GM12878 (cell line): Measurements from ENCODE around the gene CPO. TPM values are rescaled to one million over a fixed set of nuclear protein-coding genes. Genes with fewer than 3 reads are reported as not detected.

Experiments used
- ATAC-seq: fragments of 200-7000 bp; cut with Tn5 transposase; 3 replicates; pipeline ENCODE4 v1.9.1; 2020; ENCODE audit warnings: mild to moderate bottlenecking, moderate library complexity
- BruUV-seq: library from RNA; stranded (reverse); fragments of 400-500 nt; replicated peaks from 2 replicates; lab custom pipeline; 2021; lab: Mats Ljungman, UMichigan
- CTCF ChIA-PET: fragments of 300-600 bp; sonication (Branson Sonifier 250); formaldehyde crosslinking; extraction: SDS; loops from one replicate; lab custom pipeline; 2021; ENCODE audit warnings: inconsistent platforms; lab: Yijun Ruan, JAX
- POLR2A ChIA-PET: fragments of 350-600 bp; formaldehyde crosslinking; extraction: SDS; loops from one replicate; lab custom pipeline; 2021; ENCODE audit warnings: inconsistent platforms; lab: Charles Lee
- RAD21 ChIA-PET: fragments of 300-600 bp; sonication (Branson Sonifier 250); formaldehyde crosslinking; loops from one replicate; lab custom pipeline; 2023; ENCODE audit warnings: antibody characterized with exemption; ENCODE audit not compliant: unreplicated experiment; lab: Charles Lee
- SMC1A ChIA-PET: fragments of 300-600 bp; sonication (Branson Sonifier 250); formaldehyde crosslinking; loops from one replicate; lab custom pipeline; 2023; ENCODE audit not compliant: unreplicated experiment, uncharacterized antibody; lab: Charles Lee
- DNase-seq: peaks from one replicate; pipeline ENCODE4 v3.0.0-alpha.2; 2011; ENCODE audit warnings: low read depth, low spot score
- FAIRE-seq: peaks from 3 replicates; lab custom pipeline; 2011; peaks lifted over from hg19 to GRCh38; lab: Jason Lieb, UNC
- H2AFZ ChIP-seq: 2 replicates; pipeline ENCODE4 v1.6.0; 2011; ENCODE audit warnings: low read depth, low read length, control low read depth; ENCODE audit not compliant: control insufficient read depth
- H3K27ac ChIP-seq: 2 replicates; pipeline ENCODE4 v1.5.1; 2011; ENCODE audit warnings: control low read depth; ENCODE audit not compliant: control insufficient read depth, insufficient read depth
- H3K27me3 ChIP-seq, 2 experiments: replicated peaks in 1 of 2; 2 replicates each; pipeline versions ENCODE4 v1.6.0 to v1.6.1; 2011; ENCODE audit warnings: low read length in 1 of 2; ENCODE audit not compliant: control insufficient read depth in 2 of 2, insufficient read depth in 2 of 2
- H3K36me3 ChIP-seq, 2 experiments: 2 replicates each; pipeline ENCODE4 v1.5.1; 2011; ENCODE audit warnings: low read length in 1 of 2; ENCODE audit not compliant: control insufficient read depth in 2 of 2, insufficient read depth in 2 of 2
- H3K4me1 ChIP-seq: 2 replicates; pipeline ENCODE4 v1.6.1; 2011; ENCODE audit warnings: mild to moderate bottlenecking, low read length, moderate library complexity, mixed read lengths; ENCODE audit not compliant: control insufficient read depth, insufficient read depth
- H3K4me2 ChIP-seq: 2 replicates; pipeline ENCODE4 v1.6.0; 2011; ENCODE audit warnings: control low read depth; ENCODE audit not compliant: control insufficient read depth, insufficient read depth
- H3K4me3 ChIP-seq: fragments of 200-600 bp; sonication (generic); 2 replicates; pipeline ENCODE4 v1.5.1; 2016
- H3K79me2 ChIP-seq: 2 replicates; pipeline ENCODE4 v1.6.0; 2011; ENCODE audit warnings: low read length; ENCODE audit not compliant: control insufficient read depth, insufficient read depth
- H3K9ac ChIP-seq: 2 replicates; pipeline ENCODE4 v1.8.0; 2011; ENCODE audit warnings: low read length, control low read depth, mixed read lengths; ENCODE audit not compliant: control insufficient read depth, insufficient read depth
- H3K9me3 ChIP-seq: replicated peaks from 3 replicates; pipeline ENCODE4 v1.5.1; 2011; ENCODE audit warnings: mild to moderate bottlenecking, low read length; ENCODE audit not compliant: control insufficient read depth, insufficient read depth
- H4K20me1 ChIP-seq: 2 replicates; pipeline ENCODE4 v1.6.0; 2011; ENCODE audit not compliant: control insufficient read depth, insufficient read depth
- BMI1 ChIP-seq: fragments of 450-650 bp; IDR thresholded peaks from 2 replicates; pipeline ENCODE4 v1.6.1; 2016; ENCODE audit warnings: mild to moderate bottlenecking, moderate library complexity, borderline replicate concordance
- CEBPB ChIP-seq, 2 experiments: fragments of 150-350 bp in 1 of 2; IDR thresholded peaks; 2 replicates each; pipeline ENCODE4 v1.6.1; 2012 to 2014; ENCODE audit warnings: low read depth in 2 of 2, low read length in 2 of 2, borderline replicate concordance in 1 of 2, inconsistent platforms in 1 of 2
- GATAD2B ChIP-seq: fragments of 450-650 bp; conservative IDR thresholded peaks from 2 replicates; pipeline ENCODE4 v1.6.1; 2017; ENCODE audit warnings: low read depth, mild to moderate bottlenecking, moderate library complexity
- JUND ChIP-seq: IDR thresholded peaks from 2 replicates; pipeline ENCODE4 v1.6.1; 2012; ENCODE audit warnings: low read depth, mild to moderate bottlenecking, low read length, improper control_type of control experiment, moderate library complexity
- NFYB ChIP-seq: IDR thresholded peaks from 2 replicates; pipeline ENCODE4 v1.6.1; 2011; ENCODE audit warnings: low read depth, mild to moderate bottlenecking, low read length, improper control_type of control experiment, moderate library complexity; ENCODE audit not compliant: insufficient read depth
- POLR2AphosphoS2 ChIP-seq: IDR thresholded peaks from 2 replicates; pipeline ENCODE4 v1.6.1; 2011; ENCODE audit warnings: low read depth, mild to moderate bottlenecking, low read length, improper control_type of control experiment, moderate library complexity
- ZBED1 ChIP-seq: IDR thresholded peaks from 2 replicates; pipeline ENCODE4 v1.6.1; 2016; ENCODE audit warnings: borderline replicate concordance
- ZNF207 ChIP-seq: fragments of 450-650 bp; IDR thresholded peaks from 2 replicates; pipeline ENCODE4 v1.6.1; 2014; ENCODE audit warnings: antibody characterized with exemption, mild to moderate bottlenecking, borderline replicate concordance
- ZNF217 ChIP-seq: fragments of 450-650 bp; IDR thresholded peaks from 2 replicates; pipeline ENCODE4 v1.6.1; 2017; ENCODE audit warnings: antibody characterized with exemption, mild to moderate bottlenecking
- WGBS: methylation state at CpG from one replicate; pipeline ENCODE4 v1.1.6; 2016; ENCODE audit warnings: low lambda C conversion rate; ENCODE audit not compliant: insufficient replicate concordance, insufficient coverage; ENCODE audit errors: missing lambda C conversion rate; 5-methylcytosine and 5-hydroxymethylcytosine counted together
- in situ Hi-C: fragments of 300-500 bp; cut with MboI; formaldehyde crosslinking; loops from 9 replicates; pipeline ENCODE4 v1.14.3; 2018; ENCODE audit warnings: mixed read lengths
- intact Hi-C: fragments of 100-400 bp; cut with micrococcal nuclease; formaldehyde crosslinking; loops from one replicate; pipeline ENCODE4 v1.14.2; 2022; ENCODE audit not compliant: unreplicated experiment
- polyA plus RNA-seq, 11 experiments: library from polyadenylated mRNA; depleted of rRNA in 4 of 11; unstranded in 6 of 11; stranded (reverse) in 5 of 11; fragments of >200 nt; fragmentation: Nextera tagmentation in 4 of 11; fragmentation: Illumina TruSeq in 1 of 11; extraction: Ambion mirVana in 4 of 11; extraction: Trizol in 1 of 11; gene quantifications; 1 replicate in 1 of 11; 2 replicates in 10 of 11; pipeline versions ENCODE4 v1.2.1 to v1.2.3, GENCODE V29; 2011 to 2016; ENCODE audit warnings: inconsistent platforms in 2 of 11, missing spikeins in 2 of 11, low read depth in 1 of 11
- total RNA-seq, 4 experiments: library from RNA; depleted of rRNA in 3 of 4; stranded (reverse); fragments of >200 nt in 3 of 4; fragmentation: Illumina TruSeq in 1 of 4; extraction: Trizol in 1 of 4; gene quantifications; 2 replicates each; pipeline versions ENCODE4 v1.2.1 to v1.2.3, GENCODE V29; 2013 to 2021
- TF ChIP-seq, protein P1 (sequence below): IDR thresholded peaks from 2 replicates; pipeline ENCODE4 v1.6.1; 2011; ENCODE audit warnings: low read depth, mild to moderate bottlenecking, low read length, moderate library complexity, borderline replicate concordance; ENCODE audit errors: extremely low read depth
- TF ChIP-seq, protein P2 (sequence below): IDR thresholded peaks from 2 replicates; pipeline ENCODE4 v1.6.1; 2012; ENCODE audit warnings: low read depth, low read length, improper control_type of control experiment
- TF ChIP-seq, protein P3 (sequence below): fragments of 450-650 bp; IDR thresholded peaks from 2 replicates; pipeline ENCODE4 v1.6.1; 2016; ENCODE audit warnings: mild to moderate bottlenecking
- TF ChIP-seq, protein P4 (sequence below): fragments of 450-650 bp; IDR thresholded peaks from 2 replicates; pipeline ENCODE4 v1.6.1; 2017; ENCODE audit warnings: borderline replicate concordance

Gene CPO
- total and polyA plus RNA-seq, 10 of the 15 experiments (the other 5 are each of a cell fraction or from before 2014, with no cell fraction given), result 0.13 to 0.14 TPM; not detected in 8

DNA sequence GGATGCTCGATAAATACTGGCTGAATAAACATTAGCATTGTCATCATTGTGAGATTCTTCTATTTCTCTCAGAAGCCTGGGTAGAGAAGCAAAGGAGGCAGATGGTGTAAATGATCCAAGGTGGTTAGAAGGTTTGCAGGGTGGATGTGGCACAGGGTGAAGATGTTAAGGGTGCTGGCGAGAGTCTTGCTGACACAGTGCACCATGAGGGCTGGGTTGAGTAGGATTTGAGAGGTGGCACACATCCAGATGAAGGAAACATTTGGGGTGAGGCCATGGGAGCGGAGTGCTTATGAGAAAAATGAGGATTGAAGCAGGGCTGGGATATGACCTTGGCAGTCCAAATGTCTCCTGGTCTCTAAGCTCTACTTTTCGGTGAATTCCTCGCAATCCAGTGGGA, 17.8 kb upstream of the CPO start:
- no peak overlapping the region for H3K27ac ChIP-seq
- ATAC-seq, result no peak
- no peak overlapping the region for H3K4me3 ChIP-seq
- intact Hi-C loops, result no loop called here
- no peaks in the 10 kb centered on the region for H3K9me3 ChIP-seq
- in situ Hi-C loops, result no loop called here
- POLR2A ChIA-PET, result no interaction called here
- no peak overlapping the region for H3K9ac ChIP-seq
- no peaks in the 10 kb centered on the region for H3K36me3 ChIP-seq
- SMC1A ChIA-PET, result no interaction called here
- no peak overlapping the region for H2AFZ ChIP-seq
- H3K4me2 ChIP-seq, result no peak overlapping the region
- no peak for FAIRE-seq
- BruUV-seq, result no TSS peak
- WGBS, result 43% methylated on average over 5 of the region's 5 CpGs
- no peaks in the 10 kb centered on the region for H3K79me2 ChIP-seq
- H3K4me1 ChIP-seq, result no peaks in the 10 kb centered on the region
- H3K27me3 ChIP-seq, result no peaks in the 10 kb centered on the region
- RAD21 ChIA-PET, result no interaction called here
- H4K20me1 ChIP-seq, result no peaks in the 10 kb centered on the region
- TF ChIP-seq ZBED1 (no peak), ZNF207 (no peak), GATAD2B (no peak), CEBPB (IDR thresholded peaks at IDR 0.05; ENCODE audit: borderline replicate concordance in 1 of 2, low read depth in 2 of 2, low read length in 2 of 2) (no peak), ZNF217 (no peak), POLR2AphosphoS2 (no peak), BMI1 (no peak), JUND (no peak), NFYB (no peak)
- TF ChIP-seq, protein P1, sequence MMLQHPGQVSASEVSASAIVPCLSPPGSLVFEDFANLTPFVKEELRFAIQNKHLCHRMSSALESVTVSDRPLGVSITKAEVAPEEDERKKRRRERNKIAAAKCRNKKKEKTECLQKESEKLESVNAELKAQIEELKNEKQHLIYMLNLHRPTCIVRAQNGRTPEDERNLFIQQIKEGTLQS, result no peak
- TF ChIP-seq, protein P2, sequence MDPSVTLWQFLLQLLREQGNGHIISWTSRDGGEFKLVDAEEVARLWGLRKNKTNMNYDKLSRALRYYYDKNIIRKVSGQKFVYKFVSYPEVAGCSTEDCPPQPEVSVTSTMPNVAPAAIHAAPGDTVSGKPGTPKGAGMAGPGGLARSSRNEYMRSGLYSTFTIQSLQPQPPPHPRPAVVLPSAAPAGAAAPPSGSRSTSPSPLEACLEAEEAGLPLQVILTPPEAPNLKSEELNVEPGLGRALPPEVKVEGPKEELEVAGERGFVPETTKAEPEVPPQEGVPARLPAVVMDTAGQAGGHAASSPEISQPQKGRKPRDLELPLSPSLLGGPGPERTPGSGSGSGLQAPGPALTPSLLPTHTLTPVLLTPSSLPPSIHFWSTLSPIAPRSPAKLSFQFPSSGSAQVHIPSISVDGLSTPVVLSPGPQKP, result no peak
- TF ChIP-seq, protein P3, sequence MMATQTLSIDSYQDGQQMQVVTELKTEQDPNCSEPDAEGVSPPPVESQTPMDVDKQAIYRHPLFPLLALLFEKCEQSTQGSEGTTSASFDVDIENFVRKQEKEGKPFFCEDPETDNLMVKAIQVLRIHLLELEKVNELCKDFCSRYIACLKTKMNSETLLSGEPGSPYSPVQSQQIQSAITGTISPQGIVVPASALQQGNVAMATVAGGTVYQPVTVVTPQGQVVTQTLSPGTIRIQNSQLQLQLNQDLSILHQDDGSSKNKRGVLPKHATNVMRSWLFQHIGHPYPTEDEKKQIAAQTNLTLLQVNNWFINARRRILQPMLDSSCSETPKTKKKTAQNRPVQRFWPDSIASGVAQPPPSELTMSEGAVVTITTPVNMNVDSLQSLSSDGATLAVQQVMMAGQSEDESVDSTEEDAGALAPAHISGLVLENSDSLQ, result no peak
- TF ChIP-seq, protein P4, sequence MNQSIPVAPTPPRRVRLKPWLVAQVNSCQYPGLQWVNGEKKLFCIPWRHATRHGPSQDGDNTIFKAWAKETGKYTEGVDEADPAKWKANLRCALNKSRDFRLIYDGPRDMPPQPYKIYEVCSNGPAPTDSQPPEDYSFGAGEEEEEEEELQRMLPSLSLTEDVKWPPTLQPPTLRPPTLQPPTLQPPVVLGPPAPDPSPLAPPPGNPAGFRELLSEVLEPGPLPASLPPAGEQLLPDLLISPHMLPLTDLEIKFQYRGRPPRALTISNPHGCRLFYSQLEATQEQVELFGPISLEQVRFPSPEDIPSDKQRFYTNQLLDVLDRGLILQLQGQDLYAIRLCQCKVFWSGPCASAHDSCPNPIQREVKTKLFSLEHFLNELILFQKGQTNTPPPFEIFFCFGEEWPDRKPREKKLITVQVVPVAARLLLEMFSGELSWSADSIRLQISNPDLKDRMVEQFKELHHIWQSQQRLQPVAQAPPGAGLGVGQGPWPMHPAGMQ, result no peak
- CTCF ChIA-PET, result no interaction called here
- DNase-seq, result no peak
